NCI-H2107 treated with DMSO at 0.1 percent for 48 hours (cell line): ENCODE measurements around the gene AK1.

Experiments used
- DNase-seq: peaks from one replicate; lab custom pipeline; 2025; ENCODE audit not compliant: unreplicated experiment; lab: John Stamatoyannopoulos, UW

Gene AK1

DNA sequence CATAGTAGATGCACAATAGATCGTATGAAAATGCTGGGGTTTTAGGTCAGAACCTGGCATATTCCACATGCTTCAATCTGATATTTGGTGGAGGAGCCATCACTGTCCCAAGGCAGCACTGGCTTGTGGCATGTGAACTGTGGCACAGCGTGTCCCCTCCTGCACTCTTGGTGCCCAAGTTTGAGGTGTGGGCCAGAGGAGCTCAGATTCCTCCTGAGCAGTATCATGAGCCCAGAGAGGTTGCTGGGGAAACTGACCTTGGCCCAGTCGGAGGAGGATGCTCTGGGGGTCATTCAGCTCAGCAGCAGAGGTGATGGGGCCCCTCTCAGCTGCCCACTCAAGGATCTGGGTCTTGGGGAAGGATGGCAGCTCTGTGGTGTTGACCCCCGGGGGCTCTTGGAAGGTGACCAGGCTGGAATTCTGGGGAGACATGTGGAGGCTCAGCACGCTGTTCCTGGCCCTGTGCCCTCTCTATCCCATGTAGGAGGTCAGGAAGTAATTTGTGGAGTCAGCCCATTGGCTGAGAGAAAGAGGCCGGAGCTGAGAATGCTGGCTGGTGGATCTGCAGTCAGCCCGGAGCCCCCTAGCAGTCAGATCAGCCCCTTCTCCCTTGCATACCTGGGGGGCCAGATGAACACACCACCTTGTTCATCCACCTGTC is 51.1 kb downstream of the AK1 start:
- DNase-seq: no peak

- DNase-seq: no peak
These were observed 52.0 kb downstream of the AK1 start for GRCh38 chr9:127825319-127826051.

DNA sequence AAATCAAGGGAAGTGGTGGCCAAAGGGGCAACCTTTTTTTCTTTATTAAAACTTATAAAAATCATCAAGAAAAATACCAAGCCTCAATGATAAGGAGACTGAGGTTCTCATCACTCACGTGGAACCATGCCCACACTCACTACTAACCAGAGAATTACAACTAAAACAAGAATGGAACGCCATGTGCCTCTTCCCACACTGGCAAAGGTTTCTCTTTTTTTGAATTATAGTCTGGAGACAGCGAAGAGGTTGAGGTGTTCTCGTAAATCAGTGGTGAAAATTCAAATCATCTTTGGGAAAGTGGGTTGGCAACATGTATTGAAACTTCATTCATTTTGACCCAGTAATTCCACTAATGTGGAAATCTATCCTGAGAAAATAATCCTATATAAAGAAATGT is 55.4 kb downstream of the AK1 start:
- no peak for DNase-seq

- no peak for DNase-seq
These were observed 58.9 kb downstream of the AK1 start for GRCh38 chr9:127818574-127818973.

- no peak for DNase-seq
These were observed 59.5 kb downstream of the AK1 start for GRCh38 chr9:127817881-127818434.

- no peak for DNase-seq
These were observed 60.7 kb downstream of the AK1 start for GRCh38 chr9:127816728-127817127.
